Adrenal gland (tissue), 5 donors: Measurements from ENCODE around the gene ERAP2.

Experiments used
- CTCF ChIP-seq, 6 experiments: fragments of 450-650 bp in 4 of 6; fragments of 200-600 bp in 2 of 6; sonication (generic) in 1 of 6; IDR thresholded peaks; 1 replicate in 5 of 6; 2 replicates in 1 of 6; pipeline versions ENCODE4 v1.5.1 to v1.8.0; 2016 to 2021; ENCODE audit warnings: antibody characterized with exemption in 6 of 6, mild to moderate bottlenecking in 2 of 6, moderate library complexity in 1 of 6
- POLR2A ChIP-seq, 2 donors: fragments of 450-650 bp; IDR thresholded peaks; one replicate each; pipeline ENCODE4 v1.6.1; 2017; ENCODE audit warnings: antibody characterized with exemption in 2 of 2, mild to moderate bottlenecking in 2 of 2, moderate library complexity in 1 of 2
- donor health status: DM: no; HTN: no; CAD: no.

- TF ChIP-seq CTCF (IDR thresholded peaks at IDR 0.05) (no peak), POLR2A (IDR thresholded peaks at IDR 0.05) (peak in 1 of 2 donors; percentile 9)
Observed at GRCh38 chr5:96876292-96876850, at the start of gene ERAP2.
